OCI-LY7 (cell line): ENCODE measurements around the gene NKIRAS2. TPM values are rescaled to one million over a fixed set of nuclear protein-coding genes. Genes with fewer than 3 reads are reported as not detected.

Experiments
- BruUV-seq: library from RNA; stranded (reverse); fragments of 400-500 nt; replicated peaks from 2 replicates; lab custom pipeline; 2021; lab: Mats Ljungman, UMichigan
- CTCF ChIA-PET: fragments of 300-600 bp; sonication (Branson Sonifier 250); formaldehyde crosslinking; loops from one replicate; lab custom pipeline; 2022; ENCODE audit warnings: antibody characterized with exemption; ENCODE audit not compliant: unreplicated experiment; lab: Charles Lee
- POLR2A ChIA-PET: fragments of 300-600 bp; sonication (Branson Sonifier 250); formaldehyde crosslinking; loops from one replicate; lab custom pipeline; 2022; ENCODE audit warnings: antibody characterized with exemption; lab: Charles Lee
- DNase-seq: peaks from one replicate; pipeline ENCODE4 v3.0.0-alpha.2; 2015; ENCODE audit warnings: low spot score
- H2AFZ ChIP-seq: fragments of 200-600 bp; sonication (generic), shearing (Covaris generic); 2 replicates; pipeline ENCODE4 v1.6.1; 2014; ENCODE audit warnings: mild to moderate bottlenecking, antibody characterized with exemption, low read length, moderate library complexity
- H3K27ac ChIP-seq: fragments of 200-600 bp; sonication (generic); 2 replicates; pipeline ENCODE4 v1.5.1; 2014; ENCODE audit warnings: mixed run types, low read depth, mild to moderate bottlenecking, moderate library complexity, low read length, inconsistent platforms; ENCODE audit not compliant: poor library complexity, severe bottlenecking
- H3K36me3 ChIP-seq: fragments of 200-600 bp; sonication (generic); 2 replicates; pipeline ENCODE4 v1.6.1; 2014; ENCODE audit warnings: mild to moderate bottlenecking, antibody characterized with exemption, low read length, moderate library complexity, mixed read lengths; ENCODE audit not compliant: insufficient read depth
- H3K4me1 ChIP-seq: fragments of 200-600 bp; sonication (generic); 2 replicates; pipeline ENCODE4 v1.5.1; 2014; ENCODE audit warnings: mild to moderate bottlenecking, low read length; ENCODE audit not compliant: insufficient read depth, poor library complexity, severe bottlenecking
- H3K4me2 ChIP-seq: fragments of 200-600 bp; sonication (generic); 2 replicates; pipeline ENCODE4 v1.6.1; 2014; ENCODE audit warnings: mild to moderate bottlenecking, low read length
- H3K4me3 ChIP-seq: fragments of 200-600 bp; sonication (generic); 2 replicates; pipeline ENCODE4 v1.5.1; 2014; ENCODE audit warnings: mild to moderate bottlenecking, low read depth, low read length; ENCODE audit not compliant: poor library complexity, severe bottlenecking
- H3K79me2 ChIP-seq: fragments of 200-600 bp; sonication (generic); 2 replicates; pipeline ENCODE4 v1.6.1; 2016; ENCODE audit warnings: low read depth, mild to moderate bottlenecking, low read length, moderate library complexity, mixed read lengths; ENCODE audit not compliant: insufficient read depth
- H3K9me2 ChIP-seq: fragments of 200-600 bp; sonication (generic); 2 replicates; pipeline ENCODE4 v1.6.1; 2016; ENCODE audit warnings: mild to moderate bottlenecking, low read length, mixed read lengths; ENCODE audit not compliant: insufficient read depth
- H3K9me3 ChIP-seq: fragments of 200-600 bp; sonication (generic); 2 replicates; pipeline ENCODE4 v1.6.1; 2014; ENCODE audit warnings: mild to moderate bottlenecking, mixed run types, low read length, mixed read lengths
- H4K20me1 ChIP-seq: fragments of 200-600 bp; sonication (generic); 2 replicates; pipeline ENCODE4 v1.6.1; 2014; ENCODE audit warnings: mild to moderate bottlenecking, antibody characterized with exemption, low read length, moderate library complexity, mixed read lengths; ENCODE audit not compliant: insufficient read depth
- EZH2phosphoT487 ChIP-seq: fragments of 200-600 bp; sonication (generic); IDR thresholded peaks from 2 replicates; pipeline ENCODE4 v1.6.1; 2018; ENCODE audit warnings: low read depth, borderline replicate concordance, mild to moderate bottlenecking, mixed run types, antibody characterized with exemption, low read length, moderate library complexity, mixed read lengths
- intact Hi-C: fragments of 100-400 bp; cut with micrococcal nuclease; formaldehyde crosslinking; loops from one replicate; pipeline ENCODE4 v1.10.0; 2022; ENCODE audit not compliant: unreplicated experiment
- total RNA-seq, 2 experiments: library from RNA; depleted of rRNA in 1 of 2; stranded (reverse); fragments of >200 nt in 1 of 2; shearing (Covaris generic) in 1 of 2; gene quantifications; 2 replicates each; pipeline ENCODE4 v1.2.3, GENCODE V29; 2014 to 2022
- TF ChIP-seq, protein P1 (sequence below): fragments of 200-600 bp; sonication (generic); conservative IDR thresholded peaks from 2 replicates; pipeline ENCODE4 v1.5.1; 2014; ENCODE audit warnings: mild to moderate bottlenecking, antibody characterized with exemption, low read length, moderate library complexity, mixed read lengths

Gene NKIRAS2
- total RNA-seq, 2 experiments from 2014 or later: 34.8 to 38.1 TPM

GRCh38 chr17:42055027-42055426, 35.1 kb downstream of the NKIRAS2 start:
- Histone ChIP-seq H3K79me2 (no peaks in the 10 kb centered on the region), H3K4me1 (peaks cover 4% of the 10 kb centered on the region), H3K9me2 (no peaks in the 10 kb centered on the region), H3K4me3 (no peak overlapping the region), H3K27ac (no peak overlapping the region), H2AFZ (no peak overlapping the region), H3K4me2 (no peak overlapping the region), H4K20me1 (no peaks in the 10 kb centered on the region), H3K36me3 (no peaks in the 10 kb centered on the region), H3K9me3 (0 out of 2 replicates have a peak, but pooled peaks cover 8% of the 10 kb centered on the region)
- ChIA-PET POLR2A (interaction anchor here (0.6 kb wide), 1 partner anchor 1849 kb away, joined by 5 read pairs; no protein-coding TSS in a partner anchor), CTCF (interaction anchor here (0.6 to 1.2 kb wide), 2 partner anchors 43 to 480 kb away, joined by 7 to 11 read pairs; partner anchors contain the start of gene ZNF385C)
- no TSS peak for BruUV-seq
- intact Hi-C loops: no loop called here
- no peak for TF ChIP-seq EZH2phosphoT487
- TF ChIP-seq, protein P1, sequence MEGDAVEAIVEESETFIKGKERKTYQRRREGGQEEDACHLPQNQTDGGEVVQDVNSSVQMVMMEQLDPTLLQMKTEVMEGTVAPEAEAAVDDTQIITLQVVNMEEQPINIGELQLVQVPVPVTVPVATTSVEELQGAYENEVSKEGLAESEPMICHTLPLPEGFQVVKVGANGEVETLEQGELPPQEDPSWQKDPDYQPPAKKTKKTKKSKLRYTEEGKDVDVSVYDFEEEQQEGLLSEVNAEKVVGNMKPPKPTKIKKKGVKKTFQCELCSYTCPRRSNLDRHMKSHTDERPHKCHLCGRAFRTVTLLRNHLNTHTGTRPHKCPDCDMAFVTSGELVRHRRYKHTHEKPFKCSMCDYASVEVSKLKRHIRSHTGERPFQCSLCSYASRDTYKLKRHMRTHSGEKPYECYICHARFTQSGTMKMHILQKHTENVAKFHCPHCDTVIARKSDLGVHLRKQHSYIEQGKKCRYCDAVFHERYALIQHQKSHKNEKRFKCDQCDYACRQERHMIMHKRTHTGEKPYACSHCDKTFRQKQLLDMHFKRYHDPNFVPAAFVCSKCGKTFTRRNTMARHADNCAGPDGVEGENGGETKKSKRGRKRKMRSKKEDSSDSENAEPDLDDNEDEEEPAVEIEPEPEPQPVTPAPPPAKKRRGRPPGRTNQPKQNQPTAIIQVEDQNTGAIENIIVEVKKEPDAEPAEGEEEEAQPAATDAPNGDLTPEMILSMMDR: no peak
- DNase-seq: no peak

GRCh38 chr17:42055496-42055895, 35.6 kb downstream of the NKIRAS2 start:
- Histone ChIP-seq H3K9me3 (0 out of 2 replicates have a peak, but pooled peaks cover 8% of the 10 kb centered on the region), H3K9me2 (no peaks in the 10 kb centered on the region), H3K27ac (no peak overlapping the region), H3K79me2 (no peaks in the 10 kb centered on the region), H3K36me3 (no peaks in the 10 kb centered on the region), H2AFZ (no peak overlapping the region), H4K20me1 (no peaks in the 10 kb centered on the region), H3K4me3 (no peak overlapping the region), H3K4me1 (peaks cover 6% of the 10 kb centered on the region), H3K4me2 (no peak overlapping the region)
- ChIA-PET CTCF (interaction anchor here (1.2 kb wide), 1 partner anchor 43 kb away, joined by 7 read pairs; the partner anchor contains the start of gene ZNF385C), POLR2A (interaction anchor here (0.6 kb wide), 1 partner anchor 133 kb away, joined by 3 read pairs; no protein-coding TSS in a partner anchor)
- intact Hi-C loops: no loop called here
- DNase-seq: no peak
- BruUV-seq: no TSS peak
- TF ChIP-seq, protein P1: no peak
- TF ChIP-seq EZH2phosphoT487: no peak

DNA sequence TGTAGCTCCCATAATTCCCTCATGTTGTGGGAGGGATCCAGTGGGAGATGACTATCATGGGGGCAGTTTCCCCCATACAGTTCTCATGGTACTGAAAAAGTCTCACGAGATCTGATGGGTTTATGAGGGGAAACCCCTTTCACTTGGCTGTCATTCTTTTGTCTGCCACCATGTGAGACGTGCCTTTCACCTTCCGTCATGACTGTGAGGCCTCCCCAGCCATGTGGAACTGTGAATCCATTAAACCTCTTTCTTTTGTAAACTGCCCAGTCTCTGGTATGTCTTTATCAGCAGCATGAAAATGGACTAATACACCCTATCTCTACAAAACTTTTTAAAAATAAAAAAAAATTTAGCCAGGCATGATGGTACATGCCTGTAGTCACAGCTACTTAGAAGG, 36.7 kb downstream of the NKIRAS2 start:
- no peak overlapping the region for H3K4me2 ChIP-seq
- ChIA-PET POLR2A (interaction anchor here (0.5 kb wide), 1 partner anchor 928 kb away, joined by 7 read pairs; no protein-coding TSS in a partner anchor), CTCF (no interaction called here)
- H3K9me3 ChIP-seq: 0 out of 2 replicates have a peak, but pooled peaks cover 8% of the 10 kb centered on the region
- H3K27ac ChIP-seq: no peak overlapping the region
- no peak overlapping the region for H3K4me3 ChIP-seq
- H2AFZ ChIP-seq: no peak overlapping the region
- H4K20me1 ChIP-seq: no peaks in the 10 kb centered on the region
- TF ChIP-seq, protein P1: no peak
- TF ChIP-seq EZH2phosphoT487: no peak
- no TSS peak for BruUV-seq
- no peaks in the 10 kb centered on the region for H3K36me3 ChIP-seq
- H3K4me1 ChIP-seq: peaks cover 6% of the 10 kb centered on the region
- DNase-seq: no peak
- intact Hi-C loops: no loop called here
- no peaks in the 10 kb centered on the region for H3K9me2 ChIP-seq
- no peaks in the 10 kb centered on the region for H3K79me2 ChIP-seq
